Measurements from ENCODE around the gene DDAH2. TPM values are rescaled to one million over a fixed set of nuclear protein-coding genes. Genes with fewer than 3 reads are reported as not detected.

Gene DDAH2
- total RNA-seq, 1 donor from 2014 or later: 27.6 TPM

Small RNA genes within 50 kb of the gene (microRNA-seq; reads per million reads assigned to microRNA genes)
- not detected for gene MIR4646 (ENCODE audit: borderline number of aligned reads)

Other genes starting within 250 kb of the DDAH2 start
- gene MICB, start 231.2 kb downstream of the DDAH2 start, total RNA-seq: 1.7 TPM
- not detected for gene MCCD1, start 200.3 kb downstream of the DDAH2 start, total RNA-seq
- 176 TPM for gene DDX39B, start 187.3 kb downstream of the DDAH2 start, total RNA-seq
- gene ATP6V1G2, start 182.7 kb downstream of the DDAH2 start, total RNA-seq: 2.1 TPM
- 12.7 TPM for gene NFKBIL1, start 181.7 kb downstream of the DDAH2 start, total RNA-seq
- not detected for gene LTA, start 157.0 kb downstream of the DDAH2 start, total RNA-seq
- gene TNF, start 153.7 kb downstream of the DDAH2 start, total RNA-seq: 0.35 TPM
- 0.40 TPM for gene LTB, start 146.9 kb downstream of the DDAH2 start, total RNA-seq
- 6.9 TPM for gene LST1, start 143.0 kb downstream of the DDAH2 start, total RNA-seq
- gene NCR3, start 136.3 kb downstream of the DDAH2 start, total RNA-seq: not detected
- gene AIF1, start 114.1 kb downstream of the DDAH2 start, total RNA-seq: 15.5 TPM
- 76.9 TPM for gene PRRC2A, start 108.6 kb downstream of the DDAH2 start, total RNA-seq
- 283 TPM for gene BAG6, start 76.6 kb downstream of the DDAH2 start, total RNA-seq
- gene APOM, start 73.4 kb downstream of the DDAH2 start, total RNA-seq: 2.4 TPM
- 18.6 TPM for gene C6orf47, start 68.5 kb downstream of the DDAH2 start, total RNA-seq
- gene GPANK1, start 64.3 kb downstream of the DDAH2 start, total RNA-seq: 19.2 TPM
- 111 TPM for gene CSNK2B, start 63.2 kb downstream of the DDAH2 start, total RNA-seq
- gene LY6G5B, start 59.3 kb downstream of the DDAH2 start, total RNA-seq: 3.9 TPM
- 1.8 TPM for gene LY6G5C, start 48.2 kb downstream of the DDAH2 start, total RNA-seq
- gene ABHD16A, start 26.0 kb downstream of the DDAH2 start, total RNA-seq: 29.0 TPM
- not detected for gene LY6G6F, start 22.4 kb downstream of the DDAH2 start, total RNA-seq
- gene LY6G6D, start 14.0 kb downstream of the DDAH2 start, total RNA-seq: not detected
- not detected for gene LY6G6C, start 7.6 kb downstream of the DDAH2 start, total RNA-seq
- 0.52 TPM for gene MPIG6B, start 5.9 kb downstream of the DDAH2 start, total RNA-seq
- 77.4 TPM for gene CLIC1, start 7.2 kb upstream of the DDAH2 start, total RNA-seq
- 1.3 TPM for gene MSH5, start 10.7 kb upstream of the DDAH2 start, total RNA-seq
- 0.47 TPM for gene SAPCD1, start 33.4 kb upstream of the DDAH2 start, total RNA-seq
- 12.8 TPM for gene VWA7, start 48.0 kb upstream of the DDAH2 start, total RNA-seq
- gene VARS1, start 66.5 kb upstream of the DDAH2 start, total RNA-seq: 22.5 TPM
- gene LSM2, start 77.7 kb upstream of the DDAH2 start, total RNA-seq: 20.1 TPM
- 2.0 TPM for gene HSPA1L, start 86.0 kb upstream of the DDAH2 start, total RNA-seq
- gene HSPA1A, start 86.2 kb upstream of the DDAH2 start, total RNA-seq: 341 TPM
- gene HSPA1B, start 98.4 kb upstream of the DDAH2 start, total RNA-seq: 233 TPM
- 24.9 TPM for gene NEU1, start 133.5 kb upstream of the DDAH2 start, total RNA-seq
- not detected for gene SLC44A4, start 149.7 kb upstream of the DDAH2 start, total RNA-seq
- 17.1 TPM for gene EHMT2, start 168.4 kb upstream of the DDAH2 start, total RNA-seq
- 3.3 TPM for gene ZBTB12, start 172.8 kb upstream of the DDAH2 start, total RNA-seq
- gene C2, start 198.4 kb upstream of the DDAH2 start, total RNA-seq: 5.8 TPM
- gene CFB, start 216.8 kb upstream of the DDAH2 start, total RNA-seq: 39.6 TPM
- 42.0 TPM for gene NELFE, start 229.7 kb upstream of the DDAH2 start, total RNA-seq
- gene SKIC2, start 229.9 kb upstream of the DDAH2 start, total RNA-seq: 31.5 TPM
- gene DXO, start 242.8 kb upstream of the DDAH2 start, total RNA-seq: 11.5 TPM

Measured in left ventricle myocardium superior (tissue), 1 donor.